HG02938 (cell line): Measurements from ENCODE around the gene FRMPD1.

Experiments
- ATAC-seq: cut with Tn5 transposase; IDR thresholded peaks from one replicate; pipeline ENCODE4 v1.9.1; 2021; ENCODE audit warnings: mild to moderate bottlenecking, moderate library complexity; ENCODE audit not compliant: unreplicated experiment

Gene FRMPD1

DNA sequence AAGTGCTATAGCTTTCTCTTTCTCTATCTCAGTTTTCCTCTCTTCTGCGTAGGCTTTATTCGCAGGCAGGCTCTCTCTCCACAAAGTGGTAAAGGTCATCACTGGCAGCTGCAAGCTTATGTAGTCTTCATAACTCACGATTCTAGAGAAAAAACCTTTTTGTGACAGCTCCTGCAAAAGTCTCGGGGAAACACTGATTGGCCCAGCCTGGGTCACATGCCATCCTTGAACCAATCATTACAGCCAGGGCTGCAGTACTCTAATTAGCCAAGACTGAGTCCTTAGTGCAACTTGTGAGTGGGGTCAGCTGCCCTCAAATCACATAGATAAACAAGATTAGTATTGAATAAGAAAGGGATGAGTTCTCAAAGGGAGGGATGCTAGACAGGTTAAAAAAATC, 18.3 kb upstream of the FRMPD1 start:
- ATAC-seq: no peak

DNA sequence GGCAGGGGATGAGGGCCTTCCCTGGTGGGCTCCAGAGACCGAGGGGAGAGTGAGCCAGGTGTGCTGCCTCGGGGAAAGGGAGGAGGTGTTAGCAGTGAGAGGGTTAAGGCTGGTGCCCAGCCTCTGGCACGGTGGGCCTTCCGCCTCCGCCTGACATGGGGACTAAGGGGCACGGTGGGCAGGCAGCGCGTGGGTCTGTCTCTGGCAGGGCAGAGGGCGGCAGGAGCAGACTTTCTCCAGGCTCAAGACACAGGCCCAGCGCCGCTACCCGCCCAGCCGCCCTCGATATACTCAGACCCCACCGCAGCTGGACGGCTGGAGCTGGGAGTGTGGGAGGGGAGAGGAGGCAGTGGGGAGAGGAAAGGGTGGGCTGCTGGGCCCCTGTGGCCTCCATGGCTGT, 14.9 kb upstream of the FRMPD1 start:
- no peak for ATAC-seq

DNA sequence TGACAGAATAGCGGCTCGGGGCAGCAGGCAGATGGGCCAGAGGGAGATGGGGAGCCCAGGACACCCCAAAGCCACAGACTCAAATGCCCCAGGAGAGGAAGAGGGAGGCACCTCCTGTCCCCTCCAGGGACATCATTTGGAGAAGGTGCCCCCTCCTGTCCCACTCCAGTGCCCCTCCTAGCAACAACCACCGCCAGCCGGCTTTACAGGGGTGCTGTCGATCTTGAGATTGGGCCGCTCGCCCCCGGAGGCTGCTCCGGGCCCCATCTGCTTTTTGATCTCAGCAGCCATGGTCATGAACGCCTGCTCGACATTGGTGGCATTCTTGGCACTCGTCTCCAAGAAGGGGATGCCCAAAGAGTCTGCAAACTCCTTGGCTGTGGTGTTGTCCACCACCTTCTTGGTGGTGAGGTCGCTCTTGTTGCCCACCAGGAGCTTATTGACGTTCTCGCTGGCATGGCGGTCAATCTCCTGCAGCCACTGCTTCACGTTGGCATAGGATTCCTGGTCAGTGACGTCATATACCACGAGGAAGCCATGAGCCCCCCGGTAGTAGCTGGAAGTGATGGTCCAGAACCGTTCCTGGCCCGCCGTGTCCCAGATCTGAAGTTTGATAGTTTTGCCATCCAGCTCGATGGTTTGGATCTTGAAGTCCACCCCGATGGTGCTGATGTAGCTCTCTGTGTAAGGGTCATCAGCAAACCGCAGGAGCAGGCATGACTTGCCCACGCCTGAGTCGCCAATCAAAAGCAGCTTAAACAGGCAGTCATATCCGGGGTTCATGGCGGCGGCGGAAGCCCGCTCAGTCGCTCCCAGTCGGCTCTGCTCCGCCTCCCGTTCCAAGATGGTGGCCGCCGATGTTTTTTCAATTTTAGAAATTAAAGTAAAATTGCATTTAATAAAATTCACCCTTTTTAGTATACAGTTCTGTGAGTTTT, 14.0 kb upstream of the FRMPD1 start:
- ATAC-seq: no peak

DNA sequence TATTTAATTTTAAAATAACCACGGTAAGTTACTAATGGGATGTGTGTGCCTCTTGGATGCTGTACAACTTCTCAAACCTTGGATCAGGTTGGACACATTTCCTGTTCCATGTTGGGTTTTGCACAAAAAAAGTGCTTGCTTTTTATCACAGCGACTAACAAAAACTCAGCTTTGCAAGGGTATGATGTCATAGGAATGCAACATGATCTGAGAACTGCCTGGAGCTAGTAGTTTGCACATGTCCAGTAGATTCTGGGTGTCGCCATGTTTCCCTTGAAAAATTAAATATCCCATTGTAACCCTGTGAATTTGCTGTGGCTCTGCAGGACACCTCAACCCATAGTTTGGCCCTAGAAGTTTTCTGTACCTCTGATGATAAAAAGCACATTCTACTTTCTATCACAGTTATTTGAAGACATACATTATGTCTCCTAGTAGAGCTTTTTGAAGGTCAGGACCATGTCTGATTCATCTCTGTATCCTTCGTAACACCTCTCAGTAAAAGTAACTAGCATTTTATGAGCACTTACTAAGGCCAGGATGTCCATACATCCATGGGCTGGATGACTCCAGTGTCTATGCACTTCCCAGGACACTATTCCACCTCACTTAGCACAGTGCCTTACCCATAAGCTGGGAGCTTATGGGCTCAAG, 11.5 kb upstream of the FRMPD1 start:
- no peak for ATAC-seq

DNA sequence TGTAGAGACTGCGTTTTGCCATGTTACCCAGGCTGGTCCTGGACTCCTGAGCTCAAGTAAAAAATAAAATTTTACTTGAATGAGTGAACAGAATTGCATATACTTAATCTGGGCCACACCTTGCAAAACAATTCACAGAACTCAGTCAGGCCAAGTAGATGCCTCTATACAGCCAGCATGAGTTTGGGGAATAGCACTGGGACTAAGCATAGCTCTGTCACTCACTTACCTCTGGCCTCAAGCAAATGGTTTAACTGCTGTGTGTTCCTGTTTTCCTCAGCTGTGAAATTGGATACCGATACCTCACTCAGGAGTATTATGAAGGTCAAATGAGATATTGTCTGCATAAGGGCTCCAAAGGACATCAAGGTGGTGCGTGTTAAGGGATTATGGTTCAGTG, 10.9 kb upstream of the FRMPD1 start:
- ATAC-seq: no peak

DNA sequence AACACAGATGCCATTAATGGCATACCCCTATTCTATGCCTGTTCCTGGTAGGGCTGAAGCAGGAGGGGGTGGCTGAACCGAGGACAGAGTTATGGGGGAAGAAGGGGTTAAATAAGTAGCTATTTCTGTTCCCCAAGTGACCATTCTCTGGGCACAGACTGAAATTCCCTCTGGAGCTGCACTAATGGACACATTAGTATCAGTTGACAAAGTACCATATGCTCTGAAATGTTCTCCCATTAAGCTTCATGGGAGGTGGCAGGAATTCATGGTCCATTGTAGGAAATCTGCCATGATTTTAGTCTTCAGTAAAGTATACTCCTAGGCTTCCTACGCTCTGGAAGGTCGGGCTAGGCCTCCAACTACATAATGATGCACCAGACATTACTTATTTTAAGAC, 10.5 kb upstream of the FRMPD1 start:
- ATAC-seq: no peak

DNA sequence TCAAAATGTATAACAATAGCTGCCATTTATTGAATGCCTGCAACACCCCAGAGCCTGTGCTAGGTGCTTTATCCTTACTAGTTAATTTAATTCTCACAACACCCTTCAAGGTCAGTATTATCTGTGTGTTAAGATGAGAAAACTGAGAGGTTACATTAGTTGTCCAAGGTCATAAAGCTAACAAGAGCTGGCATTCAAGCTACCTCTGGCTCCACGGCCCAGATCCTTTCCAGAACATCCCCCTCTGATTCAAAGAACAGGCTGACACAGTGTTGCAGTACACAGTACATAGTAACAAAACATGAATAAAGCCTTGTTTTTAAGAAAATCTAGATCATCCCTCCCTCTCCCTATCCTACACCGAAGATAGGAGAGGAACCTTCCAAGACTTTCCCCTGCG, 9.4 kb upstream of the FRMPD1 start:
- ATAC-seq: no peak

DNA sequence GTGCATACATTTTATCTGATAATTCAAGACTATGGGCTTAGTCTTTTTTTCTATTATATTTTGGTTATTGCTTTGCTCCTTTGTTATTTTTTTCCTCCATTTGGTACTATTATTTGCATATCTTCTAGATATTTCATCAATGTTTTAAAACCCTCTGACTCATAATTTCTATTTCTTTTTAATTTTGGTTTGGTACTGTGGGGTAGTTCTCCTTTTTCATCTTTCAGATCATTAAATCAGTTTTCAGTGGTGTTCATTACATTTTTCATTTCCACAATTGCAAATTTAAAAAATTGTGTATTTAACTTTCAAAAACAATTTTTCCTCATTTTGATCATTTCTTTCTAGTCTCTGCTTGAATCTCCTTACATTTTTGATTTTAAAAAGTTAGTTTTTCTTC, 7.5 kb upstream of the FRMPD1 start:
- no peak for ATAC-seq

DNA sequence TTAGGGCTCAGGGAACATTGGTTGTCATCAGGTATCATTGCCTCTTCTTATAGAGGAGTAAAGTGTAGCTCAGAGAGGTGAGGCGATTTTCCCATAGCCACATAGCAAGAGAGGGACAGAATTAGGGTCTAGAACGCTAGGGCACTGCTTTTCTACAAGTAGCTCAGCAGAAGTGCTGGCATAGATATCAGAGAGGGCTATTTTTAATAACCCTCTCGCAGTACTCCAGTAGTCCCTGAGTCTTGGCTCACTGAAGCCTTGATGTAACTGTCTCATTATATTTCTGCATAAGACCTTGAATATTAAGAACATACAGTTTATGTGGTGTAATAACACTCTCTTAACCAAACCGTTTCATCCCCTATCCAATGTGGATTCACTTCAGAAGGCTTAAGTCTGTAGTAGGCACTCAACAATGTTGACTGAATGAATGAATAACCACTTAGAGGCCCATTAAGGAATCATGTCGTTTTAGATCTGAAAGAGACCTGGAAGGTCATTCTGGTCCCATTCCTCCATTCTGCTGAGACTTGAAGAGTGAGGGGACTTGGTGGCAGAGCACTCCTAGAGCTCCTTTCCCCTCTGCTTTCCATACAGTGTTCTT, 4.7 kb upstream of the FRMPD1 start:
- no peak for ATAC-seq

DNA sequence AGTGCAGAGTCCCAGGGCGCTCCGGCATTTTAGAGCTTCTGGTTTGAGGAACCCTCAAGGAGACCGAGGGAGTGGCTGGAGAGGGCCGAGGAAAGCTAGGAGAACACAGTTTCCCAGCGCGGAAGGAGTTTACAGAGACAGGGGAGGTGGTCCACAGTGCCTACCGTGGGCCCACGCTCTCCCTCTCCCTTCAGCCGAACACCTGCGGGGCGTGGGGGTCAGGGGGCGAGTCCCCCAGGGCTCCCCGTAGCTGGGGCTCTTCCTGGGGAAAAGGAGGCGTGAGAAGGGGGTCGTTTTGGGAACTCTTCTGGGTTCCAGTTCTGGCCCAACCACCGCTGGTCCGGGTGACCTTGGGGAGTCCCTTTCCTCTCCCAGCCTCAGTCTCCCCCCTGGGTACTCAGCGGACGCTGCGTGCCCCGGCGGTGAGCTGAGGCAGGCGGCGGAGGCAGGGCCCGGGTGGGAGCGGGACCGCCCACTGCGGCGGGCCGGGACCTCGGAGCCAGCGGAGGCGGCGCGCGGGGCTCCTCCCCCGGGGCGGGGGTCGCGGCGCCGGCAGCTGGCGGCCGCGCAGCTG, 368 bp upstream of the FRMPD1 start:
- ATAC-seq: no peak

DNA sequence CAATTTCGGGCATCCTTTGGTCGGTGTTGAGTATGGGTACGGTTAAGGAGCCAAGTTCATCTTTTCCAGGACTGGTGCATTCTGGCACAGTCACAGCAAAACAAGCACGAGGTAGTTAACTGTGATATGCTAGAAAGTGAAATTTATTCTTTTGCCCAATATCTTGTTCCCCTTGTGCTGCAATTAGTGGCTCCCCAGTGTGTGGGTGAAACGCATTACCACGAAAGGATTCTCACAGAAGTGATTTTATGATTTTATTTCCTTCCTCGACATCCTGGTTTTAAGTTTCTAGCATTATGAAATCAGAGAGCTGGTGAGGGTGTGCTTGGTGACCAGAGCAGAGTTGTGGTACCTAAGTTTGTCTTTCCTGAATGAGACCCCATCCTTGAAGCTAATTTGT, 1.5 kb downstream of the FRMPD1 start:
- ATAC-seq: no peak

DNA sequence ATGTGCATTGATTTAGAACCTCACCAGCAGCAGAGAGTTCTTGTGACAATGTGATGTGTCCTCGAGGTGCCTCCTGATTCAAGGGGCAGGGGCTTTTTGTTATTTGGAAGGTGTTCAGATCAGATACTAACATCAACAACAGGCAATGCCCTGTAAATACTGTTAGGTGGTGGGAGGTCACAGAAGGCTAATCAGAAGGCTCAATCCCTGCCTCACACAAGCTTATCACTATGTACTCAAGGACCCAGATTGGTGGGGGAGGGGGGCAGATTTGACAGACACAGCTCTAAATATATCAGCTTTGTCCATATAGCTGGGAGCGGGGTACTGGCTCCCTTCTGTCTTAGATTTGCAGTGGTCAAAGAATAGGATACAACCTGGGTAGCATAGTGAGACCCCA, 2.6 kb downstream of the FRMPD1 start:
- no peak for ATAC-seq

DNA sequence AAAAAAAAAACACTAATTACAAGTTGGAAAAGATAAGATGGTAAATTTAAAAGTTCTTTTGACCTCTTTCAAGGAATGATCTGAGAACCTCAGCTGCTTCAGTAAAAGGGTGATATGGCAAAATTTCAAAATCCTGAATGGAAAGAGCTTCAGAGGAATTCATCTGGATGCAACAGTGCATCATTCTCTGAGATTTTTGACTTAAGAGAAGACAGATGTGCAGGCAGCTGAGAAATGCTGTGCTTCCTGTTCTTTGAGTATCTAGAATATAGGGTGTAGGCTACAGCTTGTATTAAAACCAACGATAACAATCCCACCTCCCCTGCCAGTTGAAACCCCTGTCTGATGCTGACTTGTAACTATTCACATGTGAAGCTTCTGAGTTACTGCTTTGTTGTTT, 6.2 kb downstream of the FRMPD1 start:
- ATAC-seq: no peak

DNA sequence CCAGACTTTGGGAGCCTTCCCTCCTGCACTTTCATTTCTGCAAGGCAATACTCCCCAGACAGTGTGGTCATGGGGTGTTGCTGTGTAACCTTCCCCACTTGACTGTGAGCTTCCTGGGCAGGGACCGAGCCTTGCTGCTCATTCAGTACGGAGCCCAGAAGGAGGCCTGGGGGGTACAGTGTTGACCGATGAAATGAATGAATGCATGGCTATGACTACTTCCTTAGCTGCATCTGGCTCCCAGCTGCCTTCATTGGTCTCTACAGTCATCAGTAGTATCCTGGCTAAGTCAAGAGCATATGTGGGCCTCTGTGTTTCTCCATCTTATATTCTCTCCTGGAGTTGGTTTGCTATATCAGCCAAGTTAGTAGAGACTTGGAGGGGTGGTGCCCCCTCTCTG, 9.9 kb downstream of the FRMPD1 start:
- ATAC-seq: no peak

DNA sequence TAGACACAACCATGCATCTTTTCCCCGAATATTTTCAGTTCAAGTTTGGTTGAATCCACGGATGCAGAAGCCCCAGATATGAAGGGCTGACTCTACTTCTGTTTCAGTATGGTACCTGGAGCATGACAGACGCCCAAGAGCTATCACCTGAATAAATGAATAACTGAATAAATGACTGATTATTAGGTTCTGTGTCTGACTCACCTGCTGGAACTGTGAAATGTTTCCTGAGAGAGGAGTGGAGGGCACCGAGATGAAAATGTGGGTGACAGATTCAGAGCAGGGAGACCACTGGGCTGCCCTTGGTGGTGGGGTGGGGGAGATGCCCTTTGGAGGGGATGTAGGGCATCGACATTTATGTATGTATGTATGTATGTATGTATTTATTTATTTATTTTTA, 13.2 kb downstream of the FRMPD1 start:
- no peak for ATAC-seq

DNA sequence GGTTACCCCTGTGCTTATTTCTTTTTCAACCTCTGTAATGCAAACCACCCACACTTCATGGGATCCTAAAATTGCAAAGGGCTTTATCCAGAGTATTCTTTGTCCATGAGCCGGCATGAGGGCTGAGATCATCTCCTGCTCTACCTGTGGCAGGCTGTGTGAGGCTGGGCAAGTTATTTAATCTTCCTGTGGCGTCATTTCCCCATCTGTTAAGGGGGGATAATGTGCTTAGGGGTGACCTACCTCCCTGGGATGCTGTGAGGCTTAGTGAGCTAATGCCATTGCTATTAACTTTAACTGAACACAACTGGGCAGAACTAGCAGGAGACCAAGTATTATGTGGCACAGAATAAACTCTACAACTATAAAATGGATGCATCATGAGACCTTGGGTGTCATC, 17.0 kb downstream of the FRMPD1 start:
- ATAC-seq: no peak

DNA sequence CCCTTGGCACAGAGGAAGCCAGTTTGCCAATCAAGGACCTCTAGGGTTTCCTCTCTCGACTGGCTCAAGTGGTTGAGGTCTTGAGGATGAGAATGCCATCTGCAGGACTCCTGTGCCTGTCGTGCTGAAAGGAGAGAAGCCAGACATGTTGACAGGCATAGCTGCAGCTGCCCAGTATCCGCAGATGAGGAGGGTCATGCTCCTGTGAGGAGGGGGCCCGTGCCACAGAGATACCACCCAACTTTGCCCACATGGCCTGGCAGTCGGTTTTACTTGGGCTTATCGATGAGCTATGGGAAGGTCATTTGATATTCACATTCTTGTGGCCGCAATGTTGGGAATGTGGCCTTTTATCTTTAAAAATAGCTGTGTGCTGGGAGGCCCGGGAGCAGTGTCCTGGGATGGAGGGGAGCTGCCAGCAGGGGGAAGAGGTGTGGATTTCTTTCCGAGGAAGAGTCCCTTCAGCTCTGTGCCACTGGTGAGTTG, 17.4 kb downstream of the FRMPD1 start:
- no peak for ATAC-seq

DNA sequence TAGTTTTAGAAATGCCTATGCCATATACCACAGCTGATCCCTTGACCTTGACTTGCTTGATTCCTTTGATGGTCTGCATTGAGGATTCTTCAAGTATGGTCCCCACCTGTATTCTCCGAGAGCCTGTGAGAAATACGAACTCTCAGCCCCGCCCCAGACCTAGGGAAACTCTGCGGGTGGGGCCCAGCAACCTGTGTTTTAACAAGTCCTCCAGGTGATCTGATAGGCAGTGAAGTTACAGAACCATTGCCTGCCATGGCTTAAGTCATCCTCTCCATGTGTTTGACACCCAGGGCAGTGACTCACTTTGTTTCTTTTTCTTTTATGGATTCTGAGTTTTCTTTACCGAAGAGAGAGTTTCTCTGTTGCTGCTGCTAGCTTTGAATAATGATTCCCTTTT, 18.5 kb downstream of the FRMPD1 start:
- ATAC-seq: no peak

DNA sequence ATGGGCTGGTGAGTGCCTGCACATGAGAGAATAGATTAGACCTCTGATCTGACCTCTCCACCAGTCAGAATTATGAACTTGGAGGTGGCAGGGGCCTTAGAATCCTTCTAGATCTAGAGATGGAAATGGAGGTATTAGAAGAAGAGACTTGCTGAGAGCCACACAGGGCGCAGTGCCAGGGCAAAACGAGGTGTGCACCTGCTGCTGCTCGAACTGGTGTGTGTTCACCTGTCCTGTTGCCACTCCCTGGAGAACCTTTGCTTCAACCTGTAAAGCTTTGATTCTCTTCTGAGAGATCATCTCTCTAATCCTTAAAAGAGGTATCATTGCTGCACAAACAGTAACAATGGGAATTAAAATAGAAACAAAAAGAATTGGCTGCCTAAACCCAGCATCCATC, 24.9 kb downstream of the FRMPD1 start:
- ATAC-seq: no peak

DNA sequence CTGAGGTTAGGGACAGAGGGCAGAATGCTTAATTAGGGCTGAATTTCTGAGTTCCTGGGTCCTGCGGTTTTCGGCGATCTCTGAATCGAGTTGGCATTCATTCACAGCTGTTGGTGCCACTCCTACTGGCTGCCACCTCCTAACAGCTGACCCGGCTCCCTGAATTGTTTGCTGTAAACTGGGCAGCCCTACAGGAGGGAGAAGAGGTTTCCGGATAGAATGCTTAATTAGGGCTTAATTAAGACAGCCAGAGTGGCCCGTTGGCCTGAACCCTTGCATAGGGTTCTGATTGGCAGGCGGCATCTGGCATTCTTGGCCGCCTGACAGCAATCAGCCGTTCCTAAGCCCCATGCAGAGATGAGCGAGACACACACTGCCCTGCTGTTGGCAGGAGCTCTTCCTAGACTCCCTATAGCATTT, 25.7 kb downstream of the FRMPD1 start:
- no peak for ATAC-seq

DNA sequence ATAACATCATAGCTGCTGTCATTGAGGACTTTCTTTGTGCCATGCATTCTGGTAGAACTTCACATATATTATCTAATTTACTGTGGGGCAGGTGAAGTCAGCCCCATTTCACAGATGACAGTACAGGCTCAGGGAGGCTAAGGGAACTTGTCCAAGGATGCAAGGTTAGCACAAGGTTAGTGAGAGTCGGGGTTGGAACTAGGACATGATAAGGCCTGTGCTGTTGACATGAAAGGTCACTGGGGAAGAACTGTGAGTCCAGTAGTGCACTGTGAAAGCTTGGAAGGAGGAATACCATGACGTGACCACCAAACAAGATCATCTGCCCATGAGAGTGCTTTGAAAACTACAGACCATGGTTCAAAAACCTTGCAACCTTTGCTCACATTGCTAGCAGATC, 26.7 kb downstream of the FRMPD1 start:
- no peak for ATAC-seq
